ENCODE data around the gene PPP2R5B. TPM values are rescaled to one million over a fixed set of nuclear protein-coding genes. Genes with fewer than 3 reads are reported as not detected.
A peak's percentile ranks its signal among the peaks of the same experiment; 100 is the strongest.

Gene PPP2R5B
- total RNA-seq, 1 donor from 2014 or later, result 26.9 TPM

- DNase-seq (ENCODE audit: low read depth), result no peak
- Histone ChIP-seq H3K36me3 (ENCODE audit: control insufficient read depth, insufficient read depth, low read length) (no peaks in the 10 kb centered on the region), H3K27me3 (ENCODE audit: control insufficient read depth, insufficient read depth, low read length) (no peaks in the 10 kb centered on the region), H3K4me3 (ENCODE audit: low read depth, low read length) (peak overlapping the region; percentile 89)
- no peak for TF ChIP-seq CTCF (IDR thresholded peaks at IDR 0.05; ENCODE audit: insufficient read depth, low read length, poor library complexity, severe bottlenecking)
Observed at GRCh38 chr11:64878223-64878493, 46.3 kb upstream of the PPP2R5B start.

GRCh38 chr11:64878494-64879243 is 45.8 kb upstream of the PPP2R5B start, which contains the start of gene EHD1:
Gene EHD1, minus strand, starts transcription at chr11:64878621. Its CDS starts 157 bp downstream, at chr11:64878464.
- DNase-seq (ENCODE audit: low read depth), result peak; percentile 70

GRCh38 chr11:64879244-64879900 is 45.1 kb upstream of the PPP2R5B start:
- TF ChIP-seq CTCF (IDR thresholded peaks at IDR 0.05; ENCODE audit: insufficient read depth, low read length, poor library complexity, severe bottlenecking), result no peak
- no peaks in the 10 kb centered on the region for H3K27me3 ChIP-seq (ENCODE audit: control insufficient read depth, insufficient read depth, low read length)
- no peak for DNase-seq (ENCODE audit: low read depth)
- H3K4me3 ChIP-seq (ENCODE audit: low read depth, low read length), result peak overlapping the region; percentile 61
- H3K36me3 ChIP-seq (ENCODE audit: control insufficient read depth, insufficient read depth, low read length), result no peaks in the 10 kb centered on the region

More at GRCh38 chr11:64878494-64879243, 45.8 kb upstream of the PPP2R5B start, which contains the start of gene EHD1:
- peak within 1 kb of the TSS; percentile 89 for H3K4me3 ChIP-seq (ENCODE audit: low read depth, low read length)
- H3K36me3 ChIP-seq (ENCODE audit: control insufficient read depth, insufficient read depth, low read length), result no peaks in the 10 kb centered on the region
- TF ChIP-seq CTCF (IDR thresholded peaks at IDR 0.05; ENCODE audit: insufficient read depth, low read length, poor library complexity, severe bottlenecking), result peak; percentile 63
- no peaks in the 10 kb centered on the region for H3K27me3 ChIP-seq (ENCODE audit: control insufficient read depth, insufficient read depth, low read length)

GRCh38 chr11:64880240-64881001 is 44.1 kb upstream of the PPP2R5B start:
- no peak for DNase-seq (ENCODE audit: low read depth)
- TF ChIP-seq CTCF (IDR thresholded peaks at IDR 0.05; ENCODE audit: insufficient read depth, low read length, poor library complexity, severe bottlenecking), result no peak
- no peak overlapping the region for H3K4me3 ChIP-seq (ENCODE audit: low read depth, low read length)

GRCh38 chr11:64881476-64881875 is 43.0 kb upstream of the PPP2R5B start:
- H3K27me3 ChIP-seq (ENCODE audit: control insufficient read depth, insufficient read depth, low read length), result no peaks in the 10 kb centered on the region
- TF ChIP-seq CTCF (IDR thresholded peaks at IDR 0.05; ENCODE audit: insufficient read depth, low read length, poor library complexity, severe bottlenecking), result no peak
- H3K36me3 ChIP-seq (ENCODE audit: control insufficient read depth, insufficient read depth, low read length), result no peaks in the 10 kb centered on the region
- DNase-seq (ENCODE audit: low read depth), result no peak
- H3K4me3 ChIP-seq (ENCODE audit: low read depth, low read length), result no peak overlapping the region

More at GRCh38 chr11:64880240-64881001, 44.1 kb upstream of the PPP2R5B start:
- Histone ChIP-seq H3K27me3 (ENCODE audit: control insufficient read depth, insufficient read depth, low read length) (no peaks in the 10 kb centered on the region), H3K36me3 (ENCODE audit: control insufficient read depth, insufficient read depth, low read length) (no peaks in the 10 kb centered on the region)
